Activated CD4-positive, alpha-beta T cell treated with anti-CD3 and anti-CD28 coated beads for 1 hour (primary cell): ENCODE data around the gene LRRC46.

Source experiments
- DNase-seq: peaks from one replicate; pipeline ENCODE4 v3.0.0-alpha.2; 2020

Gene LRRC46

GRCh38 chr17:47834756-47835155 is 3.3 kb downstream of the LRRC46 start:
- no peak for DNase-seq

DNA sequence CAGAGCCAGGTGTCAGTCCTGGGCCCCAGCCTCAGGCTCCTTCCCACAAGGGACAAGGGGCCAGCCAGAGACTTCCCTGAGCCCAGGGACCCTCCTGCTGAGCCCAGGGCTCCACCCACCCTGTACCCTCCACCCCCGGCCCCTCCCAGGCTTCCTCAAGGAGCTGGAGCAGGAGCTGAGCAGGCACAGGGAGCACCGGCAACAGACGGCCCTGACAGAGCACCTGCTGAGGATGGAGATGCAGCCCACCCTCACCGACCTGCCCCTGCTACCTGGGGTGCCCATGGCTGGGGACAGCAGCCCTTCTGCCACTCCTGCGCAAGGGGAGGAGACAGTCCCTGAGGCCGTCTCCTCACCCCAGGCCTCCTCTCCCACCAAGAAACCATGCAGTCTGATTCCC is 5.1 kb downstream of the LRRC46 start:
- DNase-seq: no peak

DNA sequence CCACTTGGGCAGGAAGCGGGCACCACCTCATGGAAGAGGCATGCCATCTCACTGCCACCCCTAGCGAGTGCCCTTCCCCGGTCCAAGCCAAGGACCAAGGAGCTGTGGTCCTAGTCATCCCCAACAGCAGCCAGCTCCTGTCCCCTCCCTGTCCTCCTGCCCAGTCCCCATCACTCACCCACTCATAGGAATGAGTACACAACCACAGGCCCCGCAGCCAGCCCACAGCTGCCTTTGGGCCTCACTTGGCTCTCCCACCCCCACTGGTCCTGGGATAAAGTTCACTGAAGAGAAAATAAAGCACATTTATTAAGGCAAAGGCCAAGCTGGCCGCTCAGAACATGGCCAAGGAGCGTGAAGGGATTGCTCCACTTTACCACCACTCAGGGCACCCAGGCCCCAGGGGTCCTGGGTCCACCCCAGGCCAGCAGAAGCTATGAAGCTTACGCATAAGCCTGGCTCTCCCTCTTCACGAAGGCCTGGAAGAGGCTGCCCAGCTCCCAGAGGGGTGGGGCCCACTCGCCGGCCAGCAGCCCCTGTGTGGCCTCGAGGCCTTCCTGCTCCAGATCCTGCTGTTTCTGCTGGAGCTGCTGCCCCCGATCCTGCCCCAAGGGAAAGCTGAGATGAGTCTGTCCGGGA is 6.0 kb downstream of the LRRC46 start:
- DNase-seq: no peak

GRCh38 chr17:47838636-47839035 is 7.2 kb downstream of the LRRC46 start:
- DNase-seq: no peak

- DNase-seq: no peak
These were observed 7.6 kb downstream of the LRRC46 start for GRCh38 chr17:47839071-47839470.

DNA sequence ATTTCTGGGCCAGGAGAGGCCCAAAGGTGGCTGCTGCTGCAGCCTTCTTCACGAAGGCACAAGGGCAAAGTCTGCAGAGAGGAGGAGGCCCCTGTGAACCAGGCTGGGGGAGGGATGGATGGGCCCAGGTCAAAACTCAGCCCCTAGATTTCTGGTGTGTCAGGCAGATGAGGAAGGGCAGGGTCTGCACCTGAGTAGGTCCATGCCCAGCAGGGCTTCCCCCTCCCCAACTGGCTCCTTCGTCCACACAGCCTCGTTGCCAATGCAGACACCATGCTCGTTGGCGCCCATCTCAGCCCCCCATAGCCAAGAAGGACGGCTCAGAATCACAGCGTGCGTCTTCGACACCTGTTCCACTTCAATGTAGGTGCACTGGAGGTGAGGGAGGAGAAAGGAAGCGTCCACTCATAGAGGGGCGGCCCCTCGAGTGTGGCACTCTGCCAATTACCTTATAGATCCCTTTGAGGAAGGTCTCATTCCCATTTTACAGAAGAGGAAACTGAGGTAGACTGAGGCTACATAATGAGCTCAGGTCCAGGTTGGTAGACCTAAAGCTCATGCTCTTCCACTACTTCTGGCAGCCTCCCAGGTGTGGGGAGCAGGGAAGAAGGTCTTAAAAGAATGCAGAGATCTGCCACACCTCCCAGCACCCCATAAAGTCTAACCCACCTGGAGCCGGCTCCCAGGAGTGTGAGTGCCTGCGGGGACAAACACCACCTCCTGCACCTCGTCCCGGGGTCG is 8.7 kb downstream of the LRRC46 start:
- DNase-seq: no peak

GRCh38 chr17:47840742-47841487 is 9.4 kb downstream of the LRRC46 start, which contains the start of gene SCRN2:
Gene SCRN2, minus strand, starts transcription at chr17:47841273. Its CDS starts 430 bp downstream, at chr17:47840843.
- peak; percentile 76 for DNase-seq

GRCh38 chr17:47841488-47842291 is 10.2 kb downstream of the LRRC46 start:
- DNase-seq: no peak

- no peak for DNase-seq
These were observed 11.9 kb downstream of the LRRC46 start for GRCh38 chr17:47843391-47843730.

DNA sequence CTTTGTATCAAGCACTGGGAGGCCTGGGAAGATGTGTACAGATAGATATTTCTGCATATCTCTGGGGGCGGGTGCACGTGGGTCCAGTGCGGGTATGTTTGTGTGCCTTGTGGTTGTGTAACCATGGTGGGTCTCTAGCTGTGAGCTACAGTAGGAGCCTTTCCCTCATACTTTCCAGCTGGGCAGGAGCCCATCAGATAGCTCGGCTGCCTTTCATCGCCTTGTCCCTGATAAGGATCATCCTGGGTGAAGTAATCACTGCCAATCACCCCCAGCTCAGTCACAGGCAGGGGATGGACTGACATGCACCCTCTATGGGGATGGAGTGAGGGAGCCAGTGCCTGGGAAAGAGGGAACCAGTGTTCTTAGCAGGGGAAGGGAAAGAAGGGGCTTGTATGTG is 12.8 kb downstream of the LRRC46 start:
- no peak for DNase-seq

DNA sequence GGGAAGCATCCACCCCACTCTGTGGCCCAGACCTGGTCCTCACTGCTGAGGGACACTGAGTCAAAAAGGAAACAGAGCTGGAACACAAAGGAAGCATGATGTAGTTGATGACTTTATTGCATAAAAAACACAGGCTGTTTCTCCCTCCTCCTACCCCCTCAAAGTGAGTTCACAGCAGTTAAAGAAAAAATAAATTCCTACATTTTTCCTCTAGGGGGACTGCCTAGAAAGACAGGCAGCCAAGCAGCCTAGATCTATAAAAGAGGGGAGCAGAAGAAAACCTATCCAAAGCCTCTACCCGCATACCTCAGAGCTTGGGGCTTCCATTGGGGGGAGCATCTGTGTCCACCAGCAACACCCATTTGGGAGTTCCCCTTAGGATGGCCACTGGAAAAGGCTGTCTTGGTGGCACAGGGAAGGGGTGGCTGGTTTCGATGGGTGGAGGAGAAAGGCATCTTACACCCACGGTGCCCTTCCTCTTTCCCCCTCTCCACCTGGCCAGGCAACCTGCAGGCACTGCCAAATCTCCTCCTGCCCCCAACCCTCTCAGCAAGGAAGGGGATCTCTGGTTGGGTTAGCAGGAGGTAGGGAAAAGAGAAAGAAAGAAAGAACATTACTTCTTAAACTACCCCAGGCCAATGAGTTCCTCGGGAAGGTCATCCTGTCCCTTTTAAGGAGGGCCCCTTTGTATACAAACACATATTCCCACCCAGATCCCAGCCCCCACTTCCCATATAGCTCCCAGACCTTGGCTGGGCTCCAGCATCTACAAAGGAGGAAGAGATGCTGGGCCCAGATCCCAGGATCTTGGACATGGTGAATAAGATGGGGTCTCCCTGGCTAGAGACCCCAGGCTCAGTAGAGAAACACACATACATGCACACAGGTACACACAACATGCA is 13.6 kb downstream of the LRRC46 start:
- no peak for DNase-seq

DNA sequence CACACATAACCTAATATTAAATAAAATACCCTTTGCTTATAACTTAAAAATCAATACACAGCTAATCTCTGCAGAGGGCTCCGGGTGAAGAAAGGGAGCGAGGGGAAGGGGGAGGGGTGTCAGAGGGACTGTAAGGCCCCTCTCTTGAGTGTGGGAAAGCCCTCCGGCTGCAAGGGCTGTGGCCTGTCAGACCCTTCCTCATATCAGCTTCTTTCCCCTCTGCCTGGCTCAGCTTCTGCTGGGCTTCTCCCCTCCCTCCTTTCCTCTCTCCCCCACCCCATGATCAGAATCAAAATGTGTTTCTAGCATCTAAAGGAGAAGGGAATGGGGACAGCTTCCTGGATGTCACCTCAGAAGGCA is 14.2 kb downstream of the LRRC46 start:
- no peak for DNase-seq

- DNase-seq: no peak
These were observed 15.4 kb downstream of the LRRC46 start for GRCh38 chr17:47846716-47847340.

- no peak for DNase-seq
These were observed 16.1 kb downstream of the LRRC46 start for GRCh38 chr17:47847341-47848197.

DNA sequence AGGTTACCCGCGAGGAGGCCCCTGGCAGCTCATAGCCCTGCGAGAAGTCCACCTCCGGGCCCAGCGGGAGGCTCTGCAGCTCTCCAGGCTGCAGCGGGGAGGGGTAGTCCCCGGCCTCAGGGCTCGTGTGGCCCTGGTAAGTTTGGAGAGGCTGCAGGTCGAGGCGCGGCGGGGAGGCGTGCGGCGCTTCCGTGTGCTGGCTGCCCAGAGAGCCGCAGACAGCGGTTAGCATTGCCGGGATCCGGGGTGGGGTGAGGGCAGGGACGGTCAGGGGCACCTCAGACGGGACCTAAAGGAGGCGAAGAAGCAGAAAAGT is 16.7 kb downstream of the LRRC46 start:
- no peak for DNase-seq

GRCh38 chr17:47850373-47850691 is 18.9 kb downstream of the LRRC46 start:
- DNase-seq: no peak

- peak; percentile 54 for DNase-seq
These were observed 19.5 kb downstream of the LRRC46 start, which contains the start of gene SP6 for GRCh38 chr17:47850692-47851573. Gene SP6, minus strand, starts transcription at chr17:47851163. Its CDS starts 2,734 bp downstream, at chr17:47848429.

DNA sequence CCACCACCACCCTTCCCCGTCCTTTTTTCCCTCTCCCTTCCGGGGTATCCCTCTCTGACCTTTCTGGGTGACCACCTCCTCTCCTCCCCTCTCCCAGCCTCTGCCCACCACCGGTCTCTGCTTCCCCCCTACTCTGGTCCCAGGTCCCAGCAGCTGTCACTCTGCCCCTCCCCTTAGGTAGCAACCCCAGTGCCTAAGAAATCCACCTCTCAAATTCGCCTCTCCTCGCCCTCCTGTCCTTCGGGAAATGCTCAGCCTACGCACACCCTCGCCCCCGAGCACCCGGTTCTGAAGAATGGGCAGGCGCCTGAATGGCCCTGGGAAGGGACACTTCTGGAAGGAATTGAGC is 20.3 kb downstream of the LRRC46 start:
- DNase-seq: no peak

- DNase-seq: no peak
These were observed 20.9 kb downstream of the LRRC46 start for GRCh38 chr17:47852113-47852949.
